GM19240 (cell line): ENCODE measurements around the gene ATG7.
"Not testable (repeated sequence)": the region's sequence is repeated elsewhere in the genome, so short reads cannot be mapped to it uniquely, and the experiment has no call there.

Experiments used
- DNase-seq: peaks from one replicate; pipeline ENCODE4 v3.0.0; 2011; ENCODE audit warnings: low spot score; ENCODE audit not compliant: insufficient read length

ATG7 gene

GRCh38 chr3:11498646-11499045, 226.4 kb downstream of the ATG7 start:
- no peak for DNase-seq

GRCh38 chr3:11499144-11499543, 226.9 kb downstream of the ATG7 start:
- no peak for DNase-seq

GRCh38 chr3:11502413-11502812, 230.2 kb downstream of the ATG7 start:
- not testable (repeated sequence) for DNase-seq

GRCh38 chr3:11507719-11508118, 235.5 kb downstream of the ATG7 start:
- DNase-seq, result no peak

GRCh38 chr3:11508346-11509172, 236.4 kb downstream of the ATG7 start:
- DNase-seq, result no peak

- DNase-seq, result no peak
Observed at GRCh38 chr3:11509173-11510000, 237.2 kb downstream of the ATG7 start.

GRCh38 chr3:11510001-11510340, 237.8 kb downstream of the ATG7 start:
- no peak for DNase-seq

GRCh38 chr3:11510356-11510755, 238.2 kb downstream of the ATG7 start:
- no peak for DNase-seq

- DNase-seq, result not testable (repeated sequence)
Observed at GRCh38 chr3:11511606-11512005, 239.4 kb downstream of the ATG7 start.

GRCh38 chr3:11513125-11513816, 241.1 kb downstream of the ATG7 start:
- not testable (repeated sequence) for DNase-seq

GRCh38 chr3:11513817-11514135, 241.6 kb downstream of the ATG7 start:
- no peak for DNase-seq

- DNase-seq, result no peak
Observed at GRCh38 chr3:11514191-11514821, 242.1 kb downstream of the ATG7 start.

- DNase-seq, result no peak
Observed at GRCh38 chr3:11517601-11518000, 245.4 kb downstream of the ATG7 start.

- no peak for DNase-seq
Observed at GRCh38 chr3:11521167-11521566, 249.0 kb downstream of the ATG7 start.

- no peak for DNase-seq
Observed at GRCh38 chr3:11522398-11522715, 250.2 kb downstream of the ATG7 start.

- no peak for DNase-seq
Observed at GRCh38 chr3:11522953-11523571, 250.9 kb downstream of the ATG7 start.

- DNase-seq, result no peak
Observed at GRCh38 chr3:11523572-11524101, 251.4 kb downstream of the ATG7 start.

- DNase-seq, result not testable (repeated sequence)
Observed at GRCh38 chr3:11526121-11526520, 253.9 kb downstream of the ATG7 start.

- no peak for DNase-seq
Observed at GRCh38 chr3:11529281-11529680, 257.1 kb downstream of the ATG7 start.

- no peak for DNase-seq
Observed at GRCh38 chr3:11530153-11530721, 258.0 kb downstream of the ATG7 start.

GRCh38 chr3:11532931-11533391, 260.8 kb downstream of the ATG7 start:
- DNase-seq, result no peak
